ENCODE results near the gene KCNC3.

DNA sequence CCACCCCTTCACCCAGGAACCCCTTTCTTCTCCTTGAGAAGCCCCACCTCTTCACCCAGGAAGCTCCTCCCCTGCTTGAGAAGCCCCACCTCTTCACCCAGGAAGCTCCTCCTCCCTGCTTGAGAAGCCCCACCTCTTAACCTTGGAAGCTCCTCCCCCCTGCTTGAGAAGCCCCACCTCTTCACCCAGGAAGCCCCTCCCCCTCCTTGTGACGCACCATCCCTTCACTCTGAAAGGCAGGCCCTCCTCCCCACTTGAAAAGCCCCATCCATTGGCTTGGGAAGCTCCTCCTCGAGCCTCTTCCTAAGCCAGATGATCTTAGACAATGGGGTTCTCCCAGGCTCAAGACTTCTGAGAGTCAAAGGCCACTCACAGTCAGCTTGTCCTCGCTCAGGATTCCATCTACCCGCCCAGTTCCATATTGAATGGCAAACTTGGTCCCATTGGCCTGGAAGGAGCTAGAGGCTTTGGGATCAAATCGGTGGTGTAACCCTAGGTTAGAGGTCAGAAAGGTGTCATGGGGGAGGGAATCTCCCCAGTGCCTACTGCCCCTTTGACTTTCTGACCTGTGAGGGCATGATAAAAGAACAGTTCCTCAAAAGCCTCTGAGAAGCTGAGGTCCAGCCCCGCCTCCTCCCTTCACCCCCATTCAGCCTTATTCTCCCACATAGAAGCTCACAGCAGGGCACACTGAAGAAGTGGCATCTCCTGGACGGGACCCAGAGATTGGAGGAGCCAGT, 32.3 kb upstream of the KCNC3 start:
- TF ChIP-seq CTCF (conservative IDR thresholded peaks at IDR 0.05; ENCODE audit: low read length) (no peak), EZH2phosphoT487 (IDR thresholded peaks at IDR 0.05; ENCODE audit: borderline replicate concordance, low read depth, low read length) (no peak)
